HG02852 (cell line): ENCODE results near the gene BBS2.

Source experiments
- ATAC-seq: cut with Tn5 transposase; IDR thresholded peaks from one replicate; pipeline ENCODE4 v1.9.1; 2021; ENCODE audit warnings: mild to moderate bottlenecking, moderate library complexity; ENCODE audit not compliant: unreplicated experiment

The BBS2 gene

DNA sequence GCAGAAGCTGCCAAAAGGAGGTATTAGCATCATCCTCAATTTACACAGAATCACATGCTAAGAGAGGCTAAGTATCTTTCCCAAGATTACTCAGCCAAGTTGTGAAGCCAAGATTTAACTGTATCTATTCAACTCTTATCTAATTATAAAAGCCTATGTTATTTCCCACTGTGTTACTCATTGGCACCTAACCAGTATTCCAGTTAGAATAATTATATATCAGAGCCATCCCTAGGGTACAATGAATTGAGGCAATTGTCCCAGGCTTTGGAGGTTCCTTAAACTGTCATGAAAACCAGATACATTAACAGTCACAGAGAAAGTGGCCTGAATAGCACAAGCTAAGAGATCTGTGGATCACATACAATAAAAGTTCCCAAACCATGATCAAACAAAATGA is 83.6 kb downstream of the BBS2 start:
- no peak for ATAC-seq
